WERI-Rb-1 (cell line): ENCODE data around the gene NCOA7.

Experiments used
- DNase-seq: peaks from one replicate; pipeline ENCODE4 v3.0.0-alpha.2; 2020
- H3K27ac ChIP-seq: fragments of 250-450 bp; sonication (Bioruptor Pico); 2 replicates; pipeline ENCODE4 v1.5.1; 2020; ENCODE audit warnings: mild to moderate bottlenecking, moderate library complexity
- H3K27me3 ChIP-seq: fragments of 250-450 bp; sonication (Bioruptor Pico); 2 replicates; pipeline ENCODE4 v1.5.1; 2021; ENCODE audit warnings: mild to moderate bottlenecking, low read depth, moderate library complexity; ENCODE audit not compliant: insufficient read depth, severe bottlenecking
- H3K36me3 ChIP-seq: fragments of 250-450 bp; sonication (Bioruptor Pico); 2 replicates; pipeline ENCODE4 v1.5.1; 2020; ENCODE audit warnings: mild to moderate bottlenecking, moderate library complexity
- H3K4me3 ChIP-seq: 2 replicates; pipeline ENCODE4 v1.5.1; 2011; ENCODE audit warnings: low read depth, mild to moderate bottlenecking, control low read depth, low read length
- H3K9me3 ChIP-seq: fragments of 250-450 bp; sonication (Bioruptor Pico); 2 replicates; pipeline ENCODE4 v1.5.1; 2021; ENCODE audit warnings: mild to moderate bottlenecking, moderate library complexity; ENCODE audit not compliant: severe bottlenecking
- CTCF ChIP-seq: IDR thresholded peaks from 2 replicates; pipeline ENCODE4 v1.5.1; 2011; ENCODE audit warnings: low read depth, mild to moderate bottlenecking, control low read depth, inconsistent platforms, low read length

The NCOA7 gene

GRCh38 chr6:125859727-125860126 is 69.0 kb downstream of the NCOA7 start:
- no peaks in the 10 kb centered on the region for H3K36me3 ChIP-seq
- no peak overlapping the region for H3K4me3 ChIP-seq
- no peaks in the 10 kb centered on the region for H3K9me3 ChIP-seq
- no peak overlapping the region for H3K27ac ChIP-seq
- H3K27me3 ChIP-seq, result no peaks in the 10 kb centered on the region
- no peak for DNase-seq
- TF ChIP-seq CTCF, result no peak

GRCh38 chr6:125863023-125863422 is 72.3 kb downstream of the NCOA7 start:
- Histone ChIP-seq H3K27ac (no peak overlapping the region), H3K27me3 (no peaks in the 10 kb centered on the region), H3K36me3 (no peaks in the 10 kb centered on the region), H3K9me3 (no peaks in the 10 kb centered on the region), H3K4me3 (no peak overlapping the region)
- TF ChIP-seq CTCF, result no peak
- DNase-seq, result no peak

- DNase-seq, result no peak
- Histone ChIP-seq H3K27ac (no peak overlapping the region), H3K9me3 (no peaks in the 10 kb centered on the region), H3K4me3 (no peak overlapping the region), H3K36me3 (no peaks in the 10 kb centered on the region), H3K27me3 (no peaks in the 10 kb centered on the region)
- no peak for TF ChIP-seq CTCF
Measured at GRCh38 chr6:125865015-125865414, 74.3 kb downstream of the NCOA7 start.

- no peak for TF ChIP-seq CTCF
- H3K4me3 ChIP-seq, result no peak overlapping the region
- no peaks in the 10 kb centered on the region for H3K36me3 ChIP-seq
- no peaks in the 10 kb centered on the region for H3K9me3 ChIP-seq
- no peak for DNase-seq
- no peaks in the 10 kb centered on the region for H3K27me3 ChIP-seq
- no peak overlapping the region for H3K27ac ChIP-seq
Measured at GRCh38 chr6:125866433-125866832, 75.7 kb downstream of the NCOA7 start.

- Histone ChIP-seq H3K27ac (no peak overlapping the region), H3K27me3 (no peaks in the 10 kb centered on the region), H3K36me3 (no peaks in the 10 kb centered on the region), H3K4me3 (no peak overlapping the region), H3K9me3 (no peaks in the 10 kb centered on the region)
- no peak for TF ChIP-seq CTCF
- no peak for DNase-seq
Measured at GRCh38 chr6:125867483-125867942, 76.8 kb downstream of the NCOA7 start.

GRCh38 chr6:125868252-125868651 is 77.5 kb downstream of the NCOA7 start:
- DNase-seq, result no peak
- Histone ChIP-seq H3K27me3 (no peaks in the 10 kb centered on the region), H3K27ac (no peak overlapping the region; the same call in 1 of the 2 replicates), H3K4me3 (no peak overlapping the region), H3K9me3 (no peaks in the 10 kb centered on the region), H3K36me3 (no peaks in the 10 kb centered on the region)
- TF ChIP-seq CTCF, result no peak
